HG02571 (cell line): ENCODE results near the gene SPEF2.
"Not testable (repeated sequence)": the region's sequence is repeated elsewhere in the genome, so short reads cannot be mapped to it uniquely, and the experiment has no call there.

Experiments
- ATAC-seq: cut with Tn5 transposase; IDR thresholded peaks from one replicate; pipeline ENCODE4 v1.9.1; 2021; ENCODE audit warnings: mild to moderate bottlenecking, moderate library complexity; ENCODE audit not compliant: unreplicated experiment

SPEF2 gene

GRCh38 chr5:35657877-35658276 lies 40.2 kb downstream of the SPEF2 start:
- ATAC-seq = no peak

DNA sequence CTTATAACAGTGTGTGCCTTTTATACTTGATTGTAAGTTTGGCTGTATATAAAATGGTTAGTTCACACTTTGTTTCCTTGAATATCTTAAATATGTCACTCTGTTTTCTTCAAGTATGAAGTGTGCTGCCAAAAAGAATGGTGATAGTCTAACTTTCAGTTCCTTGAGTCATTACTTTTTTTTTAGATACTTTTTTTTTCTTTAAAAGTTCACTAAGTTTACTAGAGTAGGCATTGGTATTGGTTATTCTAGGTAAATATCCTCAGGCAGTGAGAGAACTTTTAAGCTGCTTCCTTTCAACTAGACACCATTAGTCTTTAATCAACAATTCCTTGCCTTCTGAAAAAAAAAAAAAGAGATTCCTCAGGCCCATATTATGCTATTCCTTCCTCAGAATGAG lies 41.9 kb downstream of the SPEF2 start:
- no peak for ATAC-seq

- ATAC-seq = no peak
These were observed 42.8 kb downstream of the SPEF2 start for GRCh38 chr5:35660451-35660850.

GRCh38 chr5:35664584-35664983 lies 46.9 kb downstream of the SPEF2 start:
- no peak for ATAC-seq

- no peak for ATAC-seq
These were observed 47.4 kb downstream of the SPEF2 start for GRCh38 chr5:35665096-35665495.

- ATAC-seq = no peak
These were observed 50.7 kb downstream of the SPEF2 start for GRCh38 chr5:35668319-35668718.

DNA sequence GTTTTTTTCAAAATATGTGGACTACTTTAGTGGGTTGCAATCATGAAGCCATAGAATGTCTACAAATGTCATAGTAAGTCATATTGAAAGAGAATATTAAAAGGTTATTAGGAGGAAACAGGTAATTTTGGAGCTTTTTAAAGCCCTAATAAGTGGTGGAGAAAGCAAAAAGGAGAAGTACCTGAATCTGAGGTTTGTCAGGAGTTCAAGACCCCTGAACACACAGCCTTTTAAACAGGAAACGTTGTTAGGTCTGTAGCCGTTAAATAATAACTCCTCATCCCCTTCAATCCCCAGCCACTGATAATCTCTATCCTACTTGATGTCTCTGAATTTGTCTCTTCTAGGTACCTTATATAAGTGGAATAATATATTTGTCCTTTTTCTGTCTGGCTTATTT lies 51.1 kb downstream of the SPEF2 start:
- no peak for ATAC-seq

- no peak for ATAC-seq
These were observed 54.1 kb downstream of the SPEF2 start for GRCh38 chr5:35671541-35672295.

GRCh38 chr5:35672296-35672655 lies 54.6 kb downstream of the SPEF2 start:
- not testable (repeated sequence) for ATAC-seq

- ATAC-seq = no peak
These were observed 55.3 kb downstream of the SPEF2 start for GRCh38 chr5:35672995-35673394.

GRCh38 chr5:35674049-35674448 lies 56.4 kb downstream of the SPEF2 start:
- ATAC-seq = no peak

DNA sequence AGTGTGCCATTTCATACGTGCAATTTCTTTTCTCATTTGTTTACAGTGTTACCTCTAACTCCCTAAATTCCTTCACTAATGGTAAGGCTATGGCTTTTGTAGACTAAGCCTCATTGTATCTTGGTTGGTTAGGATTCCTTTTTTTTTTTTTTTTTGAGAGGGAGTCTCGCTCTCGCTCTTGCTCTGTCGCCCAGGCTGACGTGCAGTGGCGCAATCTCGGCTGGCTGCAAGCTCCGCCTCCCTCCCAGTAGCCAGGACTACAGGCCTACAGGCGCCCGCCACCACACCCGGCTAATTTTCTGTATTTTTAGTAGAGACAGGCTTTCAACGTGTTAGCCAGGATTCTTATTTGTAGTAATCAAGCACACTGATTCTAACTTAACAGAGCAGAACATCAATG lies 57.7 kb downstream of the SPEF2 start:
- no peak for ATAC-seq

DNA sequence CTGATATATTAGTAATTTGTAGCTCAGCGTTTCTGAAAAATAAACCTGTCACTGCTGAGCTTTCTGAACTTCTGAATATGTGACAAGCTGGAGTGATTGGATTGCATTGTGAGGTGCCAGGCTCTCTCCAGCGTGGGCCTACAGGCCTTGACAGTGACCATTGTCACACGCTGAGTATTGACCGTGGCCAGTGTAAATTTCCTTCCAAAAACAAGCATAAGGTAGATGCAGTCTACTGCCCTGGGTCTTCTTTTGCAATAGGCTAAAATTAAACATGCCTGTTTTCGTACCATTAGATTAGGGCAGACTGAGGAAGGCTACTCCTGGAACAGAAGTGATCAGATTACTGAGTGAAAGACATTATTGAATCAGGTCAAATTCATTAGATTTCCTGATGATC lies 60.2 kb downstream of the SPEF2 start:
- no peak for ATAC-seq

GRCh38 chr5:35678661-35679060 lies 61.0 kb downstream of the SPEF2 start:
- no peak for ATAC-seq

DNA sequence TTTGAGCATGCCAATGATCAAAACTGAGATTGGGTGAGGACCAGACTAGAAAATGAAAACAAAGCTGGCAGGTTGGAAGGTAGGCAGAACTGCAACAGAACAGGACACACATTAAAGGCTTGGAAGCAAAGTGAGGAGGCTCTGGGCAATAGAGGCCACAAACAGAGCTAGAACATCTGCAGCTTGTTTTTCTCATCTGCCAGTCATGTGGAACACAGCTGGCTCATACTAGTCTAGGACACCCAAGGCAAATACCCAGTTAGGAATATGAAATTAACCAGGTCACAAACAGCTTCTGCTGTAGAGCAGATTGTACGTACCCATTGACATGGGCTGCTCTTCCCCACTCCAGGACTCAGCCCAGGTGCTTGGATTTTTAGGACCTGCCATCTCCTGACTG lies 61.7 kb downstream of the SPEF2 start:
- no peak for ATAC-seq

- no peak for ATAC-seq
These were observed 64.2 kb downstream of the SPEF2 start for GRCh38 chr5:35681911-35682310.

DNA sequence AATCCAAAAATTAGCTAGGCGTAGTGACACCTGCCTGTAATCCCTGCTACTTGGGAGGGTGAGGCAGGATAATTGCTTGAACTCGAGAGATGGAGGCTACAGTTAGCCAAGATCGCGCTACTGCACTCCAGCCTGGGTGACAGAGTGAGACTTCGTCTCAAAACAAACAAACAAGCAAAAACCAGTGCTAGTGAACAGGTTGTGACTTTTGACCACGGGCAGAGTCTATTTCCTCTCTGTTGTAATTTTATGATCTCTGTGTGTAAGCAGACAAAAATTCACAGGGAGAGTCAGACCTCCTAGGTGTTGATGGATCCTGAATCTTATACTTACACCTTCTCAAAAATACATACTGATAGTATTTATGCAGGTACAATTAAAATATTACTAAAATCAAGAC lies 65.8 kb downstream of the SPEF2 start:
- ATAC-seq = no peak

GRCh38 chr5:35685161-35685560 lies 67.5 kb downstream of the SPEF2 start:
- no peak for ATAC-seq

GRCh38 chr5:35687961-35688360 lies 70.3 kb downstream of the SPEF2 start:
- no peak for ATAC-seq

- no peak for ATAC-seq
These were observed 76.8 kb downstream of the SPEF2 start for GRCh38 chr5:35694481-35694880.

GRCh38 chr5:35698047-35698808 lies 80.6 kb downstream of the SPEF2 start:
- ATAC-seq = no peak

- ATAC-seq = no peak
These were observed 90.0 kb downstream of the SPEF2 start for GRCh38 chr5:35707659-35708058.

DNA sequence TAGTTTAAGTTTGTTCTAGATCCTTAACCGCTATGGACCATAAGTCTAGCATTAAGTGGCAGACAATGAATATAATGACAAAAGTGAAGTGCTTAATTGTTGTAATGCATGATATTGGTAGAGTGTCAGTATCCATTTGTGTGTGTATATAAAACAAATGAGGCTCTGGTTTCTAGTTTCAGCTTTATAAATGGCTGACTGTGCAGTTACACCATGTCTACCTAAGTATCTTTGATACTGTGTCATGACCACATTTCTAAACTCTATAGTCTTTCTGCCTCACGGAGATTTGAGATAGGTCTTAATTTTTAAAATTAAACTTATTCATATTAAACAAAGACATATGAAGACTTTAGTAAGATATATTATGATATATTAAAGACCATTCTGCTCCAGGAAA lies 92.0 kb downstream of the SPEF2 start:
- no peak for ATAC-seq
